GM18511 (cell line): ENCODE measurements around the gene RSRC1.

Experiments used
- ATAC-seq: cut with Tn5 transposase; IDR thresholded peaks from one replicate; pipeline ENCODE4 v1.9.1; 2021; ENCODE audit warnings: mild to moderate bottlenecking, moderate library complexity; ENCODE audit not compliant: unreplicated experiment

RSRC1 gene

GRCh38 chr3:158127250-158128219, 17.6 kb downstream of the RSRC1 start:
- ATAC-seq, result no peak

- ATAC-seq, result no peak
These were observed 18.9 kb downstream of the RSRC1 start for GRCh38 chr3:158128755-158129154.

GRCh38 chr3:158134363-158134762, 24.5 kb downstream of the RSRC1 start:
- no peak for ATAC-seq

GRCh38 chr3:158140396-158140795, 30.5 kb downstream of the RSRC1 start:
- ATAC-seq, result no peak

GRCh38 chr3:158148218-158148617, 38.3 kb downstream of the RSRC1 start:
- no peak for ATAC-seq

GRCh38 chr3:158152186-158152585, 42.3 kb downstream of the RSRC1 start:
- ATAC-seq, result peak; percentile 73

- no peak for ATAC-seq
These were observed 49.1 kb downstream of the RSRC1 start for GRCh38 chr3:158158969-158159368.

- no peak for ATAC-seq
These were observed 49.8 kb downstream of the RSRC1 start for GRCh38 chr3:158159714-158160113.

- ATAC-seq, result no peak
These were observed 51.1 kb downstream of the RSRC1 start for GRCh38 chr3:158160958-158161357.

GRCh38 chr3:158165141-158165655, 55.3 kb downstream of the RSRC1 start:
- no peak for ATAC-seq

- ATAC-seq, result no peak
These were observed 55.8 kb downstream of the RSRC1 start for GRCh38 chr3:158165730-158166129.

- ATAC-seq, result no peak
These were observed 56.3 kb downstream of the RSRC1 start for GRCh38 chr3:158166223-158166622.

GRCh38 chr3:158167737-158168557, 58.1 kb downstream of the RSRC1 start:
- ATAC-seq, result peak; percentile 64

- no peak for ATAC-seq
These were observed 59.2 kb downstream of the RSRC1 start for GRCh38 chr3:158169091-158169491.

- no peak for ATAC-seq
These were observed 71.2 kb downstream of the RSRC1 start for GRCh38 chr3:158181096-158181495.

- ATAC-seq, result no peak
These were observed 75.8 kb downstream of the RSRC1 start for GRCh38 chr3:158185711-158186110.

GRCh38 chr3:158200955-158201354, 91.1 kb downstream of the RSRC1 start:
- ATAC-seq, result no peak

- no peak for ATAC-seq
These were observed 95.4 kb downstream of the RSRC1 start for GRCh38 chr3:158205324-158205723.

GRCh38 chr3:158205994-158206393, 96.1 kb downstream of the RSRC1 start:
- no peak for ATAC-seq

GRCh38 chr3:158210067-158210466, 100.2 kb downstream of the RSRC1 start:
- no peak for ATAC-seq

- no peak for ATAC-seq
These were observed 103.6 kb downstream of the RSRC1 start for GRCh38 chr3:158213461-158213860.
